GM23338 (cell line): ENCODE data around the gene RBKS. TPM values are rescaled to one million over a fixed set of nuclear protein-coding genes. Genes with fewer than 3 reads are reported as not detected.

Experiments
- ATAC-seq: fragments of 200-7000 bp; cut with Tn5 transposase; 3 replicates; pipeline ENCODE4 v1.9.1; 2020
- DNase-seq: peaks from one replicate; pipeline ENCODE4 v3.0.0-alpha.2; 2015; ENCODE audit warnings: low spot score
- H2AFZ ChIP-seq: fragments of 200-600 bp; sonication (generic); 2 replicates; pipeline ENCODE4 v1.8.0; 2016; ENCODE audit warnings: antibody characterized with exemption, mild to moderate bottlenecking, moderate library complexity
- H3F3A ChIP-seq: fragments of 200-600 bp; sonication (generic); replicated peaks from 2 replicates; pipeline ENCODE4 v1.8.0; 2017; ENCODE audit warnings: antibody characterized with exemption, mixed run types, low read depth
- H3K27ac ChIP-seq: fragments of 200-600 bp; sonication (generic); 2 replicates; pipeline ENCODE4 v1.6.1; 2016; ENCODE audit warnings: low read depth
- H3K27me3 ChIP-seq: fragments of 200-600 bp; sonication (generic); 2 replicates; pipeline ENCODE4 v1.8.0; 2016; ENCODE audit warnings: mild to moderate bottlenecking, mixed run types, moderate library complexity; ENCODE audit not compliant: insufficient read depth
- H3K36me3 ChIP-seq: fragments of 200-600 bp; sonication (generic); 2 replicates; pipeline ENCODE4 v1.8.0; 2016; ENCODE audit warnings: mild to moderate bottlenecking; ENCODE audit not compliant: insufficient read depth
- H3K4me1 ChIP-seq: fragments of 200-600 bp; sonication (generic); 2 replicates; pipeline ENCODE4 v1.8.0; 2016; ENCODE audit warnings: mild to moderate bottlenecking, moderate library complexity; ENCODE audit not compliant: insufficient read depth
- H3K4me2 ChIP-seq: fragments of 200-600 bp; sonication (generic); 2 replicates; pipeline ENCODE4 v1.7.1; 2017; ENCODE audit warnings: mixed run types
- H3K4me3 ChIP-seq: fragments of 200-600 bp; sonication (generic); 2 replicates; pipeline ENCODE4 v1.6.1; 2016; ENCODE audit warnings: mixed run types
- H3K79me2 ChIP-seq: fragments of 200-600 bp; sonication (generic); replicated peaks from 2 replicates; pipeline ENCODE4 v1.8.0; 2017; ENCODE audit warnings: mild to moderate bottlenecking; ENCODE audit not compliant: insufficient read depth
- H3K9me2 ChIP-seq: fragments of 200-600 bp; sonication (generic); 2 replicates; pipeline ENCODE4 v1.8.0; 2017; ENCODE audit not compliant: insufficient read depth
- H4K20me1 ChIP-seq: fragments of 200-600 bp; sonication (generic); replicated peaks from 2 replicates; pipeline ENCODE4 v1.8.0; 2017; ENCODE audit warnings: mild to moderate bottlenecking; ENCODE audit not compliant: insufficient read depth
- H3K27ac Mint-ChIP-seq: 2 replicates; pipeline ENCODE4 v1.8.0; 2020; ENCODE audit warnings: inconsistent platforms, mild to moderate bottlenecking, moderate library complexity, mixed read lengths
- H3K27me3 Mint-ChIP-seq: 3 replicates; pipeline ENCODE4 v1.8.0; 2022; ENCODE audit warnings: low read depth, mild to moderate bottlenecking, moderate library complexity, mixed read lengths, inconsistent platforms; ENCODE audit not compliant: insufficient read depth, poor library complexity
- H3K36me3 Mint-ChIP-seq: 3 replicates; pipeline ENCODE4 v1.8.0; 2021; ENCODE audit warnings: low read depth, mild to moderate bottlenecking, inconsistent platforms, moderate library complexity, mixed read lengths
- H3K4me1 Mint-ChIP-seq: 3 replicates; pipeline ENCODE4 v1.8.0; 2020; ENCODE audit warnings: mild to moderate bottlenecking, inconsistent platforms, mixed read lengths
- H3K4me3 Mint-ChIP-seq: 3 replicates; pipeline ENCODE4 v1.8.0; 2021; ENCODE audit warnings: moderate library complexity, mild to moderate bottlenecking, inconsistent platforms, mixed read lengths
- H3K9me3 Mint-ChIP-seq: 3 replicates; pipeline ENCODE4 v1.8.0; 2020; ENCODE audit warnings: moderate library complexity, mild to moderate bottlenecking, inconsistent platforms, mixed read lengths
- CREB1 ChIP-seq: fragments of 250-450 bp; sonication (Bioruptor Pico); IDR thresholded peaks from 2 replicates; pipeline ENCODE4 v1.5.0; 2020; ENCODE audit warnings: low read depth, mild to moderate bottlenecking, moderate library complexity
- EZH2 ChIP-seq: fragments of 200-600 bp; sonication (generic); IDR thresholded peaks from one replicate; pipeline ENCODE4 v1.8.0; 2017; ENCODE audit warnings: antibody characterized with exemption, mild to moderate bottlenecking, low read depth; ENCODE audit not compliant: unreplicated experiment
- EZH2phosphoT487 ChIP-seq: fragments of 200-600 bp; sonication (generic); IDR thresholded peaks from one replicate; pipeline ENCODE4 v1.8.1; 2018; ENCODE audit warnings: antibody characterized with exemption; ENCODE audit not compliant: unreplicated experiment
- JUNB ChIP-seq: IDR thresholded peaks from one replicate; pipeline ENCODE4 v1.6.1; 2016; ENCODE audit warnings: antibody characterized with exemption; ENCODE audit not compliant: unreplicated experiment
- NANOG ChIP-seq: IDR thresholded peaks from 2 replicates; pipeline ENCODE4 v1.6.1; 2016; ENCODE audit warnings: antibody characterized with exemption, borderline replicate concordance
- POLR2AphosphoS5 ChIP-seq: IDR thresholded peaks from 2 replicates; pipeline ENCODE4 v1.6.1; 2016; ENCODE audit warnings: antibody characterized with exemption, low read depth
- STAT1 ChIP-seq: IDR thresholded peaks from one replicate; pipeline ENCODE4 v1.6.1; 2016; ENCODE audit warnings: antibody characterized with exemption; ENCODE audit not compliant: unreplicated experiment
- ZNF114 ChIP-seq: fragments of 250-450 bp; sonication (Bioruptor Pico); IDR thresholded peaks from 2 replicates; pipeline ENCODE4 v1.5.0; 2020; ENCODE audit warnings: mild to moderate bottlenecking, moderate library complexity
- ZNF331 ChIP-seq: fragments of 250-450 bp; sonication (Bioruptor Pico); IDR thresholded peaks from 2 replicates; pipeline ENCODE4 v1.5.0; 2020; ENCODE audit warnings: low read depth, mild to moderate bottlenecking, moderate library complexity
- polyA plus RNA-seq: library from polyadenylated mRNA; unstranded; fragments of >200 nt; fragmentation: Nextera tagmentation; extraction: Ambion mirVana; gene quantifications from 2 replicates; pipeline ENCODE4 v1.2.1, GENCODE V29; 2016
- total RNA-seq: library from RNA; depleted of rRNA; stranded (reverse); fragments of >200 nt; shearing (Covaris generic); gene quantifications from 2 replicates; pipeline ENCODE4 v1.2.3, GENCODE V29; 2014
- TF ChIP-seq, protein P1 (sequence below): IDR thresholded peaks from 2 replicates; pipeline ENCODE4 v1.6.1; 2016; ENCODE audit warnings: antibody characterized with exemption
- TF ChIP-seq, protein P2 (sequence below), 2 experiments: fragments of 200-600 bp in 1 of 2; sonication (generic) in 1 of 2; conservative IDR thresholded peaks; 2 replicates each; pipeline versions ENCODE4 v1.5.1 to v1.6.1; 2016 to 2017; ENCODE audit warnings: antibody characterized with exemption in 2 of 2, low read depth in 2 of 2, mild to moderate bottlenecking in 2 of 2, moderate library complexity in 1 of 2
- TF ChIP-seq, protein P3 (sequence below): fragments of 250-450 bp; sonication (Bioruptor Pico); IDR thresholded peaks from 2 replicates; pipeline ENCODE4 v1.5.0; 2020; ENCODE audit warnings: mild to moderate bottlenecking, moderate library complexity

RBKS gene
- total and polyA plus RNA-seq, 2 experiments from 2014 or later = 1.3 to 1.5 TPM

DNA sequence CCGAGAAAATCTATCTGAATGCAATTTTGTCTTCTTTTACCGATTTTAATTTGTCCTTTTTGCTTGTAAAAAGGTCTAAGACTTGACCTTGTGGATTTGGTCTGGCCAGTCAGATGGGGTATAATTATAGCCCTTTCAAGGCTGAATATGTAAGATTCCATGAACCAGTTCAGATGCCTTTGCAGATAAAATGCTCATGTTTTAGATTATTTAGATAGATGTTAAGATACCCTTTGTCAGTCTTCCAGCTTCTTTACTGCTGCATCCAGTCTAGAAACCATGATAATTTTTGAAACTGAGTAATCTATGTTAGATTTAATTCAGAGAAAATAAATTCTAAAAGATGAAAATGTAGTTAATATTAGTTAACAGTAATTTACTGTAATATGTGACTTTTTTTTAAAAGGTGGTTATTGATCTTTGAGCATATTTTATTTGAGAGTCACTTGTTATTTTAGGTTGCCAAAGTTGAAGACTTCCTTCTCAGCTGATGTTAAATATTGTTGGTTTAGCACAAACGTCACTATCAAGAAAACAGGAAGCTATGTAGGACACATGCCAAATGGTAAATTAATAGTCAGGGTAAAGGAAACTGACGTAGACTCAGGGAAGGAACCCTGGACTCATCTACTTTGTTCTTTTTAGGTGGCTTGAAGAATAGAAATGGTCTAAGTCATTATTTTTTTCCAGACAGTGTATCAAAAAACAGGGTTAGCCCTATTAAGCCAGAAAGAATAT lies 30.1 kb upstream of the RBKS start:
- no peaks in the 10 kb centered on the region for H3K36me3 ChIP-seq
- no peak for TF ChIP-seq POLR2AphosphoS5
- H4K20me1 ChIP-seq = no peaks in the 10 kb centered on the region
- no peaks in the 10 kb centered on the region for H3K27me3 ChIP-seq
- H3K27ac Mint-ChIP-seq = no peak overlapping the region
- H3K4me3 ChIP-seq = no peak overlapping the region
- no peaks in the 10 kb centered on the region for H3K4me1 Mint-ChIP-seq
- H3K4me1 ChIP-seq = peaks cover 7% of the 10 kb centered on the region; the same call in 1 of the 2 replicates
- H3K4me2 ChIP-seq = no peak overlapping the region
- ATAC-seq = no peak
- H3F3A ChIP-seq = no peaks in the 10 kb centered on the region
- H3K9me3 Mint-ChIP-seq = no peaks in the 10 kb centered on the region
- H3K27me3 Mint-ChIP-seq = no peaks in the 10 kb centered on the region
- no peak overlapping the region for H3K4me3 Mint-ChIP-seq
- no peaks in the 10 kb centered on the region for H3K36me3 Mint-ChIP-seq
- H3K9me2 ChIP-seq = no peaks in the 10 kb centered on the region
- no peak overlapping the region for H2AFZ ChIP-seq
- H3K79me2 ChIP-seq = no peaks in the 10 kb centered on the region
- no peak for DNase-seq
- no peak overlapping the region for H3K27ac ChIP-seq

DNA sequence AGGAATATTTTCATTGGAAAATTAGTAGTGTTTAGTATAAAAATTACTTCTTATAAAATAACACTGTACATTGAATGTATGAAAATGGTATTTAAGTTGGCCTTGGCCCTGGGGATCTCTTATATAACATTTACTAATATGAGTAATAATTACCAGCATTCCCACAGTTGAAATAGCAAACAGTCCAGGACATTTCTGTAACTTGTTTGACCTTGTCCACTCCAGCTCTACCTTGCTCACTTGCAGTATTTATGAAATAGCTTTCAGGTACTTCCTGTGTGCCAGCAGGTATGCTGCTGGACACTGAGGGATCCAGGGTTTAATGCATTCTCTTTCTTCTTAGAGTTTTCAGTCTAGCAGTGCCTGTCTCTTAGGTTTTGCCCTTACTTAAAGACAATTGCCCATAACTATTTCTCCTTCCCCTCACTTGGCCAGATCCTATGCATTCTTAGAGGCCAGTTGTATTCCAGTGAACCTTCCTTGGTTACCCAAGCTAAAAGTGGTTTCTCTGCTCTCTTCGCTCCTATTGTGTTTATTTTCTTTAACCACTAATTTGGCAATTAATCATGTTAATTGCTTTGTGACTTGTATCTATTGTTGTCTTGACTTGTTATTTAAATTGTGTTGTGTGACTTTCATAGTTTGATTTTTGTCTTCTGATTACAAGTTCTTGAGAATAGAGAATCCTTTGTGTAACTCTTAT lies 26.3 kb upstream of the RBKS start:
- Histone ChIP-seq H3K4me2 (no peak overlapping the region), H3K4me1 (peaks cover 7% of the 10 kb centered on the region; the same call in 1 of the 2 replicates), H3K9me2 (no peaks in the 10 kb centered on the region), H4K20me1 (no peaks in the 10 kb centered on the region), H3F3A (no peaks in the 10 kb centered on the region), H3K27me3 (no peaks in the 10 kb centered on the region), H3K79me2 (no peaks in the 10 kb centered on the region), H3K36me3 (no peaks in the 10 kb centered on the region), H3K27ac (no peak overlapping the region), H3K4me3 (no peak overlapping the region), H2AFZ (no peak overlapping the region)
- ATAC-seq (no peak; the same call in 2 of the 3 replicates), DNase-seq (peak; percentile 9)
- no peaks in the 10 kb centered on the region for H3K4me1 Mint-ChIP-seq
- H3K9me3 Mint-ChIP-seq = no peaks in the 10 kb centered on the region
- no peak overlapping the region for H3K4me3 Mint-ChIP-seq
- no peaks in the 10 kb centered on the region for H3K36me3 Mint-ChIP-seq
- H3K27ac Mint-ChIP-seq = no peak overlapping the region
- no peaks in the 10 kb centered on the region for H3K27me3 Mint-ChIP-seq
- TF ChIP-seq POLR2AphosphoS5 (no peak), ZNF114 (CRISPR knock-in tag) (no peak), NANOG (no peak), EZH2 (no peak), JUNB (no peak), STAT1 (no peak), ZNF331 (CRISPR knock-in tag) (no peak), EZH2phosphoT487 (no peak), CREB1 (CRISPR knock-in tag) (no peak)
- TF ChIP-seq, protein P1, sequence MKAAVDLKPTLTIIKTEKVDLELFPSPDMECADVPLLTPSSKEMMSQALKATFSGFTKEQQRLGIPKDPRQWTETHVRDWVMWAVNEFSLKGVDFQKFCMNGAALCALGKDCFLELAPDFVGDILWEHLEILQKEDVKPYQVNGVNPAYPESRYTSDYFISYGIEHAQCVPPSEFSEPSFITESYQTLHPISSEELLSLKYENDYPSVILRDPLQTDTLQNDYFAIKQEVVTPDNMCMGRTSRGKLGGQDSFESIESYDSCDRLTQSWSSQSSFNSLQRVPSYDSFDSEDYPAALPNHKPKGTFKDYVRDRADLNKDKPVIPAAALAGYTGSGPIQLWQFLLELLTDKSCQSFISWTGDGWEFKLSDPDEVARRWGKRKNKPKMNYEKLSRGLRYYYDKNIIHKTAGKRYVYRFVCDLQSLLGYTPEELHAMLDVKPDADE = no peak
- TF ChIP-seq, protein P2, sequence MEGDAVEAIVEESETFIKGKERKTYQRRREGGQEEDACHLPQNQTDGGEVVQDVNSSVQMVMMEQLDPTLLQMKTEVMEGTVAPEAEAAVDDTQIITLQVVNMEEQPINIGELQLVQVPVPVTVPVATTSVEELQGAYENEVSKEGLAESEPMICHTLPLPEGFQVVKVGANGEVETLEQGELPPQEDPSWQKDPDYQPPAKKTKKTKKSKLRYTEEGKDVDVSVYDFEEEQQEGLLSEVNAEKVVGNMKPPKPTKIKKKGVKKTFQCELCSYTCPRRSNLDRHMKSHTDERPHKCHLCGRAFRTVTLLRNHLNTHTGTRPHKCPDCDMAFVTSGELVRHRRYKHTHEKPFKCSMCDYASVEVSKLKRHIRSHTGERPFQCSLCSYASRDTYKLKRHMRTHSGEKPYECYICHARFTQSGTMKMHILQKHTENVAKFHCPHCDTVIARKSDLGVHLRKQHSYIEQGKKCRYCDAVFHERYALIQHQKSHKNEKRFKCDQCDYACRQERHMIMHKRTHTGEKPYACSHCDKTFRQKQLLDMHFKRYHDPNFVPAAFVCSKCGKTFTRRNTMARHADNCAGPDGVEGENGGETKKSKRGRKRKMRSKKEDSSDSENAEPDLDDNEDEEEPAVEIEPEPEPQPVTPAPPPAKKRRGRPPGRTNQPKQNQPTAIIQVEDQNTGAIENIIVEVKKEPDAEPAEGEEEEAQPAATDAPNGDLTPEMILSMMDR (conservative IDR thresholded peaks at IDR 0.05; ENCODE audit: low read depth in 2 of 2) = no peak
- TF ChIP-seq, protein P3, sequence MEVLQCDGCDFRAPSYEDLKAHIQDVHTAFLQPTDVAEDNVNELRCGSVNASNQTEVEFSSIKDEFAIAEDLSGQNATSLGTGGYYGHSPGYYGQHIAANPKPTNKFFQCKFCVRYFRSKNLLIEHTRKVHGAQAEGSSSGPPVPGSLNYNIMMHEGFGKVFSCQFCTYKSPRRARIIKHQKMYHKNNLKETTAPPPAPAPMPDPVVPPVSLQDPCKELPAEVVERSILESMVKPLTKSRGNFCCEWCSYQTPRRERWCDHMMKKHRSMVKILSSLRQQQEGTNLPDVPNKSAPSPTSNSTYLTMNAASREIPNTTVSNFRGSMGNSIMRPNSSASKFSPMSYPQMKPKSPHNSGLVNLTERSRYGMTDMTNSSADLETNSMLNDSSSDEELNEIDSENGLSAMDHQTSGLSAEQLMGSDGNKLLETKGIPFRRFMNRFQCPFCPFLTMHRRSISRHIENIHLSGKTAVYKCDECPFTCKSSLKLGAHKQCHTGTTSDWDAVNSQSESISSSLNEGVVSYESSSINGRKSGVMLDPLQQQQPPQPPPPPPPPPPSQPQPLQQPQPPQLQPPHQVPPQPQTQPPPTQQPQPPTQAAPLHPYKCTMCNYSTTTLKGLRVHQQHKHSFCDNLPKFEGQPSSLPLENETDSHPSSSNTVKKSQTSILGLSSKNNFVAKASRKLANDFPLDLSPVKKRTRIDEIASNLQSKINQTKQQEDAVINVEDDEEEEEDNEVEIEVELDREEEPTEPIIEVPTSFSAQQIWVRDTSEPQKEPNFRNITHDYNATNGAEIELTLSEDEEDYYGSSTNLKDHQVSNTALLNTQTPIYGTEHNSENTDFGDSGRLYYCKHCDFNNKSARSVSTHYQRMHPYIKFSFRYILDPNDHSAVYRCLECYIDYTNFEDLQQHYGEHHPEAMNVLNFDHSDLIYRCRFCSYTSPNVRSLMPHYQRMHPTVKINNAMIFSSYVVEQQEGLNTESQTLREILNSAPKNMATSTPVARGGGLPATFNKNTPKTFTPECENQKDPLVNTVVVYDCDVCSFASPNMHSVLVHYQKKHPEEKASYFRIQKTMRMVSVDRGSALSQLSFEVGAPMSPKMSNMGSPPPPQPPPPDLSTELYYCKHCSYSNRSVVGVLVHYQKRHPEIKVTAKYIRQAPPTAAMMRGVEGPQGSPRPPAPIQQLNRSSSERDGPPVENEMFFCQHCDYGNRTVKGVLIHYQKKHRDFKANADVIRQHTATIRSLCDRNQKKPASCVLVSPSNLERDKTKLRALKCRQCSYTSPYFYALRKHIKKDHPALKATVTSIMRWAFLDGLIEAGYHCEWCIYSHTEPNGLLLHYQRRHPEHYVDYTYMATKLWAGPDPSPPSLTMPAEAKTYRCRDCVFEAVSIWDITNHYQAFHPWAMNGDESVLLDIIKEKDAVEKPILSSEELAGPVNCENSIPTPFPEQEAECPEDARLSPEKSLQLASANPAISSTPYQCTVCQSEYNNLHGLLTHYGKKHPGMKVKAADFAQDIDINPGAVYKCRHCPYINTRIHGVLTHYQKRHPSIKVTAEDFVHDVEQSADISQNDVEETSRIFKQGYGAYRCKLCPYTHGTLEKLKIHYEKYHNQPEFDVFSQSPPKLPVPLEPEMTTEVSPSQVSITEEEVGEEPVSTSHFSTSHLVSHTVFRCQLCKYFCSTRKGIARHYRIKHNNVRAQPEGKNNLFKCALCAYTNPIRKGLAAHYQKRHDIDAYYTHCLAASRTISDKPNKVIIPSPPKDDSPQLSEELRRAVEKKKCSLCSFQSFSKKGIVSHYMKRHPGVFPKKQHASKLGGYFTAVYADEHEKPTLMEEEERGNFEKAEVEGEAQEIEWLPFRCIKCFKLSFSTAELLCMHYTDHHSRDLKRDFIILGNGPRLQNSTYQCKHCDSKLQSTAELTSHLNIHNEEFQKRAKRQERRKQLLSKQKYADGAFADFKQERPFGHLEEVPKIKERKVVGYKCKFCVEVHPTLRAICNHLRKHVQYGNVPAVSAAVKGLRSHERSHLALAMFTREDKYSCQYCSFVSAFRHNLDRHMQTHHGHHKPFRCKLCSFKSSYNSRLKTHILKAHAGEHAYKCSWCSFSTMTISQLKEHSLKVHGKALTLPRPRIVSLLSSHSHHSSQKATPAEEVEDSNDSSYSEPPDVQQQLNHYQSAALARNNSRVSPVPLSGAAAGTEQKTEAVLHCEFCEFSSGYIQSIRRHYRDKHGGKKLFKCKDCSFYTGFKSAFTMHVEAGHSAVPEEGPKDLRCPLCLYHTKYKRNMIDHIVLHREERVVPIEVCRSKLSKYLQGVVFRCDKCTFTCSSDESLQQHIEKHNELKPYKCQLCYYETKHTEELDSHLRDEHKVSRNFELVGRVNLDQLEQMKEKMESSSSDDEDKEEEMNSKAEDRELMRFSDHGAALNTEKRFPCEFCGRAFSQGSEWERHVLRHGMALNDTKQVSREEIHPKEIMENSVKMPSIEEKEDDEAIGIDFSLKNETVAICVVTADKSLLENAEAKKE (CRISPR knock-in tag) = no peak
